Measurements from ENCODE around the gene PFDN2.
"Not testable (repeated sequence)": the region's sequence is repeated elsewhere in the genome, so short reads cannot be mapped to it uniquely, and the experiment has no call there.

Gene PFDN2

DNA sequence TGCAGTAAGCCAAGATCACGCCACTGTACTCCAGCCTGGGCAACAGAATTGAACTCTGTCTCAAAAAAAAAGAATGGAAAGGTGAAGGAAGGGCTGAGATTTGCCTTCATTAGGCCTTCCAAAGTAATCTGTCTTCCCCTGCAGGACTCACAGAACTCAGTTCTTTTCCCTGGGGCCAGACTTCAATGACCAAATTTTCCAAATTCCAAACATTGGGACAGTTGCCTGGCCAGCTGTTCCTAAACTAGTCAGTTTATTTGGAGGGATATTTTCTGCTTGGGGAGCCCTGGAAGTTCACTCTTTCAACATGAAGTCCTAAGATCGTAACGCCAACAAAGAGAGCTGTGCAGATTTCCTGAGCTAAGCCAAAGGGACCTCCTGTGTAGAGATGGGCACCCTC, 20.0 kb upstream of the PFDN2 start:
- DNase-seq, result no peak

GRCh38 chr1:161133220-161133740, 15.4 kb upstream of the PFDN2 start:
- DNase-seq, result no peak

- peak; percentile 99 for DNase-seq
Observed at GRCh38 chr1:161132410-161133219, 14.8 kb upstream of the PFDN2 start, which contains the start of gene DEDD. DEDD (minus strand) TSS chr1:161132667; CDS start chr1:161124462, 8,205 bp downstream.

GRCh38 chr1:161131523-161132409, 13.9 kb upstream of the PFDN2 start:
- DNase-seq, result no peak

- no peak for DNase-seq
Observed at GRCh38 chr1:161130266-161130665, 12.4 kb upstream of the PFDN2 start.

GRCh38 chr1:161128591-161129420, 11.0 kb upstream of the PFDN2 start:
- DNase-seq, result no peak

- DNase-seq, result no peak
Observed at GRCh38 chr1:161127649-161128048, 9.8 kb upstream of the PFDN2 start.

GRCh38 chr1:161122967-161123366, 5.1 kb upstream of the PFDN2 start:
- DNase-seq, result no peak

DNA sequence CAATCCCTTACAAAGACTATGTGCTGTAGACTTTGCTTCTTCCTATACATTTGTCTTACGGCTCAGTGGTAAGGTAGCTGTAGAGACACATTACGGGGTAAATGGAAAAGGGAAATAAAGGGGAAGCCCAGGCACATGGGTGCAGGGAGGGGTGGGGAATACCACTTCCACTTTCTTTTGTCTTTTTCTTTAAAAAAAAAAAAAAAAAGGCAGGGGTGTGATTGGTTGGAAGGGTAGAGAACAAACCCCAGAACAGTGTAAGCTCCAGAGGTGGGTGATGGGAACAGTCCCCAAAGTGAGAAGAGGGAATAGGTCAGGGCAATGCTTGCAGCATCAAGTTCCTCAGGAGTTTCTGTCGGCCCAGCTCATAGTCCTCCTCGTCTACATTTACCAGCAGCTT, 4.0 kb upstream of the PFDN2 start:
- DNase-seq, result no peak

DNA sequence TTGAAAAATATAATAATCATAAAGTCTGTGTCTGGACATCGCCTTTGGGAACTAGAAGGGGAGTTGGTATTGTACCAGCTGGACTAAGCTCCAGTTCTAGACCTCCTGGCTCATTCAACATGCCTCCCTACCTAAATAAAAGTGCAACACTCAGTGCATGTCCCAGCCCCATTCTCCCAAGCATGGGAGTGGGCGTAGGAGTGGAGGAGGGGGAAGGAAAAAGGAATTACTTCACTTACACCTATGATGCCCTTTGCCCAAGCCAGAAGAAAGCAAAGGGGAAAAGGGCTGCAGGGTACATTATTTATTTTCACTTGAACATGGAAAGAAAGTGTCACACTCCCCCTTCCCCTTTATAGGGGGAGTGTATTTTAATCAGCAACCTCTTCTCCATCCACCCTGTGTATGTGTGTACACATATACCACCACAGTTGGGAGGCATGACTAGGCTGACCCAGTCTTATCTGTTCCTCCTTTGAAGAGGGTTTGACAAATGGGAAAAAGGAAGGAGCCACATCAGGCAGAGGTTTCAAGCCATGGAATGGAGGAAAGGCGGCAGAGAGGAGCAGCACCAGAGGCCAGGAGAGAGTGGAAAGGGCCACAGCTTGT, 3.3 kb upstream of the PFDN2 start:
- no peak for DNase-seq

- DNase-seq, result no peak
Observed at GRCh38 chr1:161119092-161119903, 1.5 kb upstream of the PFDN2 start.

DNA sequence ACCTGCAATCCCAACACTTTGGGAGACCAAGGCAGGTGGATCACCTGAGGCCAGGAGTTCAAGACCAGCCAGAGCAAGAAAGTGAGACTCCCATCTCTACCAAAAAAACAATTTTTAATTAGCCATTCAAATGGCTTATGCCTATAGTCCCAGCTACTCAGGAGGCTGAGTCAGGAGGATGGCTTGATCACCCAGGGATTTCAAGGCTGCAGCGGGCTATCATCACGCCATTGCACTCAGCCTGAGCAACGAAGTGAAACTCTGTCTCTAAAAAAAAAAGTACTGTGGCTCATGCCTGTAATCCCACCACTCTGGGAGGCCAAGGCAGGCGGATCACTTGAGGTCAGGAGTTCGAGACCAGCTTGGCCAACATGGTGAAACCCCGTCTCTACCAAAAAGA, 1.9 kb downstream of the PFDN2 start:
- DNase-seq, result not testable (repeated sequence)

- no peak for DNase-seq
Observed at GRCh38 chr1:161115132-161115711, 2.6 kb downstream of the PFDN2 start.

- DNase-seq, result no peak
Observed at GRCh38 chr1:161114556-161114955, 3.3 kb downstream of the PFDN2 start.

DNA sequence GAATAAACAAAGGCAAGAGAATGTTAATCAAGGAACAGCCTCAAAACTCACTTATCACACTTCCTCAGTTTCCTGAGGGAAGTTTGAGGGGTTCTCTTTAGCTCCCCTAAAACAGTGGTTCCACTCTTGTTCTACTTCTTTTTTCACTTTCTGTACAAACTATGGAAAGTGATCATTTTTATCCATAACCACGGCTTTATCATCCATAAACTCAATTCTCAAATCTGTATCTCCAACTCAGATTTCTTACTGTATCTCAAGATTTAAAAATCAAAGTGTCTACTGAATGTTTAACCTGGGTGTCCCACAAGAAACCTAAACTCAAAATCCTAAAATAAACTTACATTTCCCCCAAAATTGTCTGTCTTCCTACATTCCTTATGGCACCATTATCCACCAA, 3.9 kb downstream of the PFDN2 start:
- no peak for DNase-seq

DNA sequence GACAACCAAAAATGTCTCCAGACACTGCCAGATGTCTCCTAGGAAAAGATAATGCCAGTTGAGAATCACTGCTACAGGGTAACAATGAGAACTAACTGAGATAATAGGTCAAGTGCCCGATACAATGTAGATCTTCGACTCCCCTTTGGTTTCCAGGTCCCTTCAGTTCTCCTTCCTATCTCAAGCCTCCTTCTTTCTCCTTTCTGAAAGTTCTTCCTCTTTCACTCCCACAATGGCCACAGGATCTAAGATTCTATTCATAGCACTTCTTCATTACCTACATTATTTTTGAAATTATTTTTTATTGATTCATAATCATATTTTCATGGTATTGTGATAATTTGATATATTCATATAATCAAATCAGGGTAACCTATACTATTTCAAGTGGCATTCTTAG, 6.3 kb downstream of the PFDN2 start:
- DNase-seq, result no peak

- DNase-seq, result no peak
Observed at GRCh38 chr1:161111117-161111516, 6.7 kb downstream of the PFDN2 start.

DNA sequence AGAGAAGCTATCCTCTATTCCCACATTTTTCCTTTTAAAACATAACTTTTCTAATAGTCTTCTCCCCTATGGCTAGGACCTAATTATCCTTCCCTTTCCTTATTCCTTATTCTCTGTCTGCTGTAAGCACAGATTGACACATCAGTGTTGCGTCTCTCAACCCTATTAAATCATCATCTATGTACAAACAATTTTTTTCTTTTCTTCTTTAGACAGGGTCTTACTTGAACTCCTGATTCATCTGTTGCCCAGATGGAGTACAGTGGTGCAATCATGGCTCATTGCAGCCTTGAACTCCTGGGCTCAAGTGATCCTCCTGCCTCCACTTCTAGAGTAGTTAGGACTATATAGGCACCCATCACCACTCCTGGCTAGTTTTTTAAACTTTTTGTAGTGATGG, 11.4 kb downstream of the PFDN2 start:
- DNase-seq, result no peak

GRCh38 chr1:161100556-161100955, 17.3 kb downstream of the PFDN2 start:
- no peak for DNase-seq

GRCh38 chr1:161099090-161099802, 18.6 kb downstream of the PFDN2 start:
- no peak for DNase-seq
